ENCODE measurements around the gene TBC1D9B. TPM values are rescaled to one million over a fixed set of nuclear protein-coding genes. Genes with fewer than 3 reads are reported as not detected.

TBC1D9B gene
- total RNA-seq, 3 donors from 2014 or later: 115 to 117 (median 116) TPM

DNA sequence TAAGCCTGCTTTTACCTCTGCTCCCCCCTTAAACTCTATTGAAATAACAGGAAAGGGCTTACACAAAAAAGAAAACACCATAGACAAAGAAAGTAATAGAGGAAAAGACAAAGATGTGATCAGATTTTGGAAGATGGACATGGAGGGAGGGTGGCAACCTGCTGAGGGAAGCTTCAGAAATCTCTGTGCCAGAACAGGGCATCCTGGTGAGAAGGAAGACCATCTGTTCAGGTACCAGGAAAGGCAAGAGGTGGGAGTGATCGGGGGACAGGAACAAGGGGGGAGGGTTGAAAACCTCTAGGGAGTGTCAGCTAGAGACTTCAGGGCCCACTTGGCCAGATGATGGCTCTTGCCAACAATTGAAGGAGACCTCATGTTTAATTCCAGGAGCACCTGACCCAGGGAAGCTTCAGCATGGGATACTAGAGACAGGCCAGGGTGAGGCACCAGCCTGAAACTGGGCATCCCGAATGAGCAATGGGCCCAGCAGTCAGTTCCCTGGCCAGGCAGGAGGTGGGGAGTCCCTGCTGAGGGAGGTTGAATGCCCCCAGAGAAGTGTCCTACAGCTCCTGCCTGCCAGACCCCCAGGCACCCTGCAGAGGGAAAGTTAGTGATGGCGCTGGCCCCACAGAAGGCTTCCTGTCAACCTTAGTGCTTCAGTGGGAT is 78.8 kb downstream of the TBC1D9B start:
- TF ChIP-seq, protein P1, sequence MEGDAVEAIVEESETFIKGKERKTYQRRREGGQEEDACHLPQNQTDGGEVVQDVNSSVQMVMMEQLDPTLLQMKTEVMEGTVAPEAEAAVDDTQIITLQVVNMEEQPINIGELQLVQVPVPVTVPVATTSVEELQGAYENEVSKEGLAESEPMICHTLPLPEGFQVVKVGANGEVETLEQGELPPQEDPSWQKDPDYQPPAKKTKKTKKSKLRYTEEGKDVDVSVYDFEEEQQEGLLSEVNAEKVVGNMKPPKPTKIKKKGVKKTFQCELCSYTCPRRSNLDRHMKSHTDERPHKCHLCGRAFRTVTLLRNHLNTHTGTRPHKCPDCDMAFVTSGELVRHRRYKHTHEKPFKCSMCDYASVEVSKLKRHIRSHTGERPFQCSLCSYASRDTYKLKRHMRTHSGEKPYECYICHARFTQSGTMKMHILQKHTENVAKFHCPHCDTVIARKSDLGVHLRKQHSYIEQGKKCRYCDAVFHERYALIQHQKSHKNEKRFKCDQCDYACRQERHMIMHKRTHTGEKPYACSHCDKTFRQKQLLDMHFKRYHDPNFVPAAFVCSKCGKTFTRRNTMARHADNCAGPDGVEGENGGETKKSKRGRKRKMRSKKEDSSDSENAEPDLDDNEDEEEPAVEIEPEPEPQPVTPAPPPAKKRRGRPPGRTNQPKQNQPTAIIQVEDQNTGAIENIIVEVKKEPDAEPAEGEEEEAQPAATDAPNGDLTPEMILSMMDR (IDR thresholded peaks at IDR 0.05): no peak
- Histone ChIP-seq H3K4me1 (ENCODE audit: low read depth) (peaks cover 37% of the 10 kb centered on the region), H3K4me3 (no peak overlapping the region)

DNA sequence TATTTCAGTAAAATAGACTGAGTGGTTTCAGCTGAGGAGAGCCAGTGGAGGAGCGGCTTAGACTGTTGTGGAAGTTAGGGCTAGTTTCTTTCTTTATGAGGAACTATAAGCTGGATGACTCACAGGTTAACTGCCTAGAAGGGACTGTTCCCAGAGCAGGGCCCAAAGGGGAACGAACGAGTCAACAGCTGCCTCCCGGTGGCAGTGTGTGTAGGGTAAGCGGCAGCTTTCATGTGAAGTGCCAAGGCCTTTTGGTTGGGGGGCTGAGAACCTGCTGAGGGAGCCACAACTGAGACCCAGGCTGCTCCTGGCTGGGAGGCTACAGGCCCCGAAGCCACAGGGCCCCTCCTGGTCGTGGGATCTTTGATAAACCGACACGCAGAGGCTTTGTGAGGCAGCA is 80.0 kb downstream of the TBC1D9B start:
- DNase-seq (peak; percentile 77 to 83 (median 79)), ATAC-seq (peak; percentile 89)
- H3K4me1 ChIP-seq (ENCODE audit: low read depth): peaks cover 48% of the 10 kb centered on the region
- H3K36me3 ChIP-seq (ENCODE audit: low read depth): peaks cover 9% of the 10 kb centered on the region
- no peak overlapping the region for H3K4me3 ChIP-seq
- intact Hi-C loops (cut with DNase I, micrococcal nuclease): no loop called here
- TF ChIP-seq, protein P1 (IDR thresholded peaks at IDR 0.05): no peak
- H3K9me3 ChIP-seq: no peaks in the 10 kb centered on the region

More for the DNA sequence above, 78.8 kb downstream of the TBC1D9B start:
- no peak for ATAC-seq
- H3K9me3 ChIP-seq: no peaks in the 10 kb centered on the region
- no peak for DNase-seq
- intact Hi-C loops (cut with DNase I, micrococcal nuclease): no loop called here
- peaks cover 20% of the 10 kb centered on the region for H3K36me3 ChIP-seq (ENCODE audit: low read depth)

DNA sequence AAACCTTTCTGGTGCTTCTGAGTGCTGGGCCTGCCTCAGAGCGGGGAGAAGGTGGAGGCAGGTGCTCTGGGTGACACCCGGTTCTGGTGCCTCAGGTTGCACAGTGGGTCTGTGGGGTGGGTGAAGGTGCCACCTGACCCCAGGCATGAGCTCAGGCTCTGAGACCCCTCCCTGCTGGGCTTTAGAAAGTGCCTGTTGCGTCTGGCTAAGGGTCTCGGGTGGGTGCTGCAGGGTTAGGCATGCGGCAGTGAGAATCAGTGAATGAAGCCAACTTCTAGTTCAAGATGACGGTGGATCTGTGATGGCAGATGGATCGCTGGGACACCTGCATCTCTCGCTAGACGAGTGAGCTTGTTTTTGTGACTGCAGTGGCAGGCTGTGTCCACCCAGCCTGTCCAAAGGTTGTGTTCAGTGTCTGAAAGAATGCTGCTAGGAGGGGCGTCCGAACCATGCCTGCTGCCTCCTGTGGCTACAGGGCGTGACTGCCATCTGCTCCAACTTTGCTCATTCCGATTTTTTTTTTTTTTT is 82.0 kb downstream of the TBC1D9B start:
- Histone ChIP-seq H3K4me1 (ENCODE audit: low read depth) (peaks cover 58% of the 10 kb centered on the region), H3K4me3 (no peak overlapping the region), H3K9me3 (no peaks in the 10 kb centered on the region), H3K36me3 (ENCODE audit: low read depth) (peaks cover 4% of the 10 kb centered on the region)
- ATAC-seq (peak; percentile 63), DNase-seq (peak; percentile 72 to 78 (median 73))
- intact Hi-C loops (cut with DNase I, micrococcal nuclease): no loop called here
- TF ChIP-seq, protein P1 (IDR thresholded peaks at IDR 0.05): no peak

DNA sequence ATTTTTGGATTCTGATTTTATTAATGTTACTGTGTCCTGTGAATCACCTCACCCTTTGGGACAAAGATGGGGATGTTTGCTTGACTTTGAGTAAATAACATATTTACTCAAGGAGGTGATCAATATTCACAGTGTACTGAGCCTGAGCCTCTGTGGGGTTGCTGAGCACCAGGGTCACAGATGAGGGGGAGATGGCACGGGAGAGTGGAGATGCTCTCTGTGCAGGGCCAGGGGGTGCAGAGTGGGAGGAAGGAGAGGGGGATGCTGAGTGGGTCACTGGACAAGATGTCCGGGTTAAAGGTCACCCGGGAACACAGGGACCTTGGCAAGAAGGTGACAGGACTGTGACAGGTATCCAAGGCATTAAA is 83.0 kb downstream of the TBC1D9B start:
- DNase-seq (no peak), ATAC-seq (no peak)
- H3K36me3 ChIP-seq (ENCODE audit: low read depth): peaks cover 4% of the 10 kb centered on the region
- no peaks in the 10 kb centered on the region for H3K9me3 ChIP-seq
- TF ChIP-seq, protein P1 (IDR thresholded peaks at IDR 0.05): no peak
- intact Hi-C loops (cut with DNase I, micrococcal nuclease): no loop called here
- no peak overlapping the region for H3K4me3 ChIP-seq
- H3K4me1 ChIP-seq (ENCODE audit: low read depth): peaks cover 65% of the 10 kb centered on the region

DNA sequence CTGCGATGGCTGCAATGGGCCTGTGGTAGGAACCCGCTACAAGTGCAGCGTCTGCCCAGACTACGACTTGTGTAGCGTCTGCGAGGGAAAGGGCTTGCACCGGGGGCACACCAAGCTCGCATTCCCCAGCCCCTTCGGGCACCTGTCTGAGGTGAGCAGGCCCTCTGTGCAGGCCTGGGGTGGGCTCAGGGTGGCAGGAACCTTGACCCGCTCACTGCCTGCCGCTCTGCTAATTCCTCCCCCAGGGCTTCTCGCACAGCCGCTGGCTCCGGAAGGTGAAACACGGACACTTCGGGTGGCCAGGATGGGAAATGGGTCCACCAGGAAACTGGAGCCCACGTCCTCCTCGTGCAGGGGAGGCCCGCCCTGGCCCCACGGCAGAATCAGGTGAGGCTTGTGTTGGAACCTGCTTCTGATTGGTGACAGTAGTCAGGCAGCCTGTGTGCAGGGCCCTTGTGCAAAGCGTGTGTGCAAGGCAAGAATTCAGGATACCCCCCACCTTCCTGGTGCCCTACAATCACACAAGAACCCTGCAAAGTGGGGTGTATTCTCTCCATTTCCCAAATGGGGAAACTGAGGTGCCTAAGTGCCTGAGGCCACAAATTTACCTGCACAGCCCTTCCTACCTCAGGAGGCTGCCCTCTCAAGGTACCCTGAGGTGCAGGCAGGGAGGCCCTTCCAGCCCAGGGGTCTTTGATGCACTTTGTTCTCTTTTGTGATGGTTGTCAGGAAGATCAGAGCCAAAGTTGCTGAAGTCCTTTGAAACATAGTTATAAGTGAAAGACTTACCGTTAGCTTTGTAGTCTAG is 83.6 kb downstream of the TBC1D9B start:
- H3K4me1 ChIP-seq (ENCODE audit: low read depth): peaks cover 71% of the 10 kb centered on the region
- no peak overlapping the region for H3K4me3 ChIP-seq
- DNase-seq (peak in 1 of 3 donors; percentile 55), ATAC-seq (no peak)
- peaks cover 4% of the 10 kb centered on the region for H3K36me3 ChIP-seq (ENCODE audit: low read depth)
- intact Hi-C loops (cut with DNase I, micrococcal nuclease): no loop called here
- no peaks in the 10 kb centered on the region for H3K9me3 ChIP-seq
- TF ChIP-seq, protein P1 (IDR thresholded peaks at IDR 0.05): no peak
